GM12874 (cell line): ENCODE data around the gene PDK2.

Experiments
- TF ChIP-seq, protein P1 (sequence below): IDR thresholded peaks from 2 replicates; pipeline ENCODE4 v1.5.1; 2011; ENCODE audit warnings: low read depth, mild to moderate bottlenecking, control low read depth, low read length, moderate library complexity; ENCODE audit not compliant: insufficient read depth

The PDK2 gene

GRCh38 chr17:50055055-50055425 lies 40.1 kb upstream of the PDK2 start:
- TF ChIP-seq, protein P1, sequence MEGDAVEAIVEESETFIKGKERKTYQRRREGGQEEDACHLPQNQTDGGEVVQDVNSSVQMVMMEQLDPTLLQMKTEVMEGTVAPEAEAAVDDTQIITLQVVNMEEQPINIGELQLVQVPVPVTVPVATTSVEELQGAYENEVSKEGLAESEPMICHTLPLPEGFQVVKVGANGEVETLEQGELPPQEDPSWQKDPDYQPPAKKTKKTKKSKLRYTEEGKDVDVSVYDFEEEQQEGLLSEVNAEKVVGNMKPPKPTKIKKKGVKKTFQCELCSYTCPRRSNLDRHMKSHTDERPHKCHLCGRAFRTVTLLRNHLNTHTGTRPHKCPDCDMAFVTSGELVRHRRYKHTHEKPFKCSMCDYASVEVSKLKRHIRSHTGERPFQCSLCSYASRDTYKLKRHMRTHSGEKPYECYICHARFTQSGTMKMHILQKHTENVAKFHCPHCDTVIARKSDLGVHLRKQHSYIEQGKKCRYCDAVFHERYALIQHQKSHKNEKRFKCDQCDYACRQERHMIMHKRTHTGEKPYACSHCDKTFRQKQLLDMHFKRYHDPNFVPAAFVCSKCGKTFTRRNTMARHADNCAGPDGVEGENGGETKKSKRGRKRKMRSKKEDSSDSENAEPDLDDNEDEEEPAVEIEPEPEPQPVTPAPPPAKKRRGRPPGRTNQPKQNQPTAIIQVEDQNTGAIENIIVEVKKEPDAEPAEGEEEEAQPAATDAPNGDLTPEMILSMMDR = no peak

DNA sequence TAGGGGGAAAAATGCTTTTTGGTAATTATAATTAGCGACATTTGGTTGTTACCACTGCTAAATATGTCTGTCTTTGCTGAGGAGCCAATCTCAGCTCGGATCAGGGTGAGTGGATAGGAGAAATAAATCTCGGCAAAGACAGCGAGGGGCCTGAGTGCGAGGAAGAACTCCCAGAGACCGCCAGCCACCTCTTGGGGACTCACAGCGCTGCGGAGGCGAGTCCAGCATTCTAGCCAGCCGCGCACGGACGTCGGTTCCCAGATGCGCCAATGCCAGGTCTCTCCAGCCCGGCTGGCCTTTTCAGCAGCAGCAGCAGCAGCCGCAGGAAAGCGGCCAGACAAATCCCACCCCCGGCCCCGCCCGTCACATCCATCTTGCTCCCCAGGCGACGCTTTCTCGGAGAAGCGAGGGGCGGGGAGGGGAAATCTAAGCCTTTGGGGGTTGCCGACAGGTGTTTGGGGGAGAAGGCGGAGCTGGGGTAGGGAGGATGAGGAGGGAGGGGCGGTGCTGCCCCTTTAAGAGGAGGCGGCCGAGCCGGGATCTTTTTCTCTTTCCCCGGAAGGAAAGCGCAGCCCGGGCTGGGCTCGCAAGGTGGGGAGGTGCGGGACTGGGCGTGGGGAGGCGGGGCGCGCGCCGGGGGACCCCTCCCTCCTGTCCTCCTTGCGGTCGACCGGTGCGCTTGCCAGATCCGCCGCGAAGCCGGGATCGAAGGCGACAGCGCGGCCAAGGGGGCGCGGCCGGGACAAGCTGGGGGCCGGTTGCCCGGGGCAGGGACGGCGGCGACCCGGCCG lies 39.5 kb upstream of the PDK2 start, which contains the start of gene ITGA3:
Gene ITGA3 (plus strand): TSS at position 685 of the 791 bp plus-strand sequence. CDS start 330 bp downstream, outside the sequence.
- TF ChIP-seq, protein P1 = no peak

- TF ChIP-seq, protein P1 = peak; percentile 68
Observed at GRCh38 chr17:50056217-50056960, 38.8 kb upstream of the PDK2 start.

- TF ChIP-seq, protein P1 = no peak
Observed at GRCh38 chr17:50056961-50057330, 38.2 kb upstream of the PDK2 start.

- TF ChIP-seq, protein P1 = no peak
Observed at GRCh38 chr17:50057521-50057991, 37.6 kb upstream of the PDK2 start.

GRCh38 chr17:50058296-50058953 lies 36.7 kb upstream of the PDK2 start:
- TF ChIP-seq, protein P1 = no peak

GRCh38 chr17:50059256-50059655 lies 35.9 kb upstream of the PDK2 start:
- TF ChIP-seq, protein P1 = no peak
